ENCODE results near the gene CD207. TPM values are rescaled to one million over a fixed set of nuclear protein-coding genes. Genes with fewer than 3 reads are reported as not detected.

CD207 gene
- total and polyA plus RNA-seq, 2 of the 8 experiments (the other 6 are each of a cell fraction or from before 2014, with no cell fraction given) = not detected

- Histone ChIP-seq H3K79me2 (ENCODE audit: control insufficient read depth in 1 of 2, insufficient read depth in 2 of 2, low read length in 2 of 2) (no peaks in the 10 kb centered on the region), H2BK15ac (ENCODE audit: low read length) (no peak overlapping the region), H3K4ac (replicated peaks; ENCODE audit: insufficient read length, low read depth, low read length) (no peak overlapping the region), H3K9ac (replicated peaks in 1 of 4; ENCODE audit: extremely low read depth in 1 of 4, low read depth in 3 of 4, low read length in 3 of 4) (no peak overlapping the region), H2AFZ (ENCODE audit: low read length) (no peak overlapping the region), H3K4me3 (ENCODE audit: extremely low read depth in 1 of 4, insufficient read depth in 2 of 4, low read depth in 3 of 4, low read length in 4 of 4) (no peak overlapping the region), H3K4me1 (replicated peaks in 1 of 4; ENCODE audit: control insufficient read depth in 3 of 4, insufficient read depth in 4 of 4, low read length in 3 of 4) (no peaks in the 10 kb centered on the region), H3K4me2 (ENCODE audit: insufficient read depth in 1 of 2, low read depth in 2 of 2, low read length in 2 of 2) (no peak overlapping the region), H2BK20ac (ENCODE audit: low read length) (no peak overlapping the region), H3K18ac (ENCODE audit: extremely low read depth, low read length) (no peak overlapping the region), H4K8ac (ENCODE audit: extremely low read depth, insufficient read depth, low read length) (no peak overlapping the region), H2BK12ac (ENCODE audit: low read depth, low read length) (no peak overlapping the region), H4K20me1 (replicated peaks in 1 of 2; ENCODE audit: control insufficient read depth in 1 of 2, insufficient read depth in 2 of 2, low read length in 2 of 2) (peaks cover 0 to 2% of the 10 kb centered on the region in 2 experiments), H3K23me2 (ENCODE audit: low read depth, low read length) (no peaks in the 10 kb centered on the region), H3K27ac (ENCODE audit: low read depth, low read length) (no peak overlapping the region), H4K5ac (ENCODE audit: insufficient read length, low read depth, low read length) (no peak overlapping the region), H3K27me3 (replicated peaks in 1 of 4; ENCODE audit: control insufficient read depth in 3 of 4, extremely low read depth in 1 of 4, insufficient read depth in 3 of 4, low read length in 3 of 4) (peaks cover 0 to 2% (median under 1%) of the 10 kb centered on the region in 4 experiments; a peak in 1 of 7 replicates), H4K91ac (replicated peaks; ENCODE audit: insufficient read length, low read length) (no peak overlapping the region), H3K9me3 (ENCODE audit: insufficient read depth in 2 of 2, low read depth in 1 of 2, low read length in 1 of 2) (no peaks in the 10 kb centered on the region), H3K56ac (replicated peaks; ENCODE audit: insufficient read length, low read depth, low read length) (no peak overlapping the region), H3K14ac (ENCODE audit: insufficient read length) (no peak overlapping the region), H2AK5ac (ENCODE audit: low read depth, low read length) (no peak overlapping the region), H3K23ac (ENCODE audit: insufficient read length) (no peak overlapping the region), H2BK120ac (replicated peaks; ENCODE audit: low read depth, low read length) (no peak overlapping the region), H2BK5ac (ENCODE audit: low read depth, low read length) (no peak overlapping the region), H3K79me1 (ENCODE audit: low read depth, low read length) (no peaks in the 10 kb centered on the region), H3K36me3 (ENCODE audit: control insufficient read depth in 2 of 4, insufficient read depth in 4 of 4, low read length in 3 of 4) (no peaks in the 10 kb centered on the region)
- no peak for FAIRE-seq
- POLR2A ChIA-PET (ENCODE audit: partially characterized antibody) = no interaction called here
- TF ChIP-seq POLR2AphosphoS5 (IDR thresholded peaks at IDR 0.05; ENCODE audit: low read depth, low read length) (no peak), KDM5A (IDR thresholded peaks at IDR 0.05; ENCODE audit: low read length) (no peak), E2F6 (IDR thresholded peaks at IDR 0.05) (no peak), SP4 (IDR thresholded peaks at IDR 0.05; ENCODE audit: low read length) (no peak), EP300 (IDR thresholded peaks at IDR 0.05; ENCODE audit: borderline replicate concordance in 1 of 2, low read depth in 2 of 2, low read length in 2 of 2) (no peak)
- DNase-seq (ENCODE audit: low read depth in 1 of 2, low spot score in 2 of 2) = no peak
- 83% methylated on average over 6 of the region's 6 CpGs; no CpG with 5 or more reads in 1 of the 2 experiments for WGBS, 2 experiments (ENCODE audit: extremely low coverage in 1 of 2, insufficient coverage in 1 of 2, insufficient read length in 1 of 2, insufficient replicate concordance in 2 of 2, low coverage in 1 of 2, low lambda C conversion rate in 2 of 2, missing lambda C conversion rate in 1 of 2)
- CTCF ChIA-PET (ENCODE audit: partially characterized antibody) = interaction anchor here (0.7 to 2.0 kb wide), 7 partner anchors 13 to 141 kb away, joined by 3 to 6 read pairs (median 3); partner anchors contain the start of gene CLEC4F
These were observed 29.0 kb downstream of the CD207 start for GRCh38 chr2:70806620-70807019.

Measured in H1 (cell line).